GM12872 (cell line): ENCODE results near the gene ITGA4.

Experiments used
- CTCF ChIP-seq: IDR thresholded peaks from 3 replicates; pipeline ENCODE4 v1.5.1; 2011; ENCODE audit warnings: low read depth, mild to moderate bottlenecking, low read length, moderate library complexity; ENCODE audit not compliant: insufficient read depth

ITGA4 gene

GRCh38 chr2:181444654-181445053, 12.5 kb upstream of the ITGA4 start:
- no peak for TF ChIP-seq CTCF

GRCh38 chr2:181446985-181447384, 10.2 kb upstream of the ITGA4 start:
- TF ChIP-seq CTCF = no peak

GRCh38 chr2:181454686-181455450, 2.3 kb upstream of the ITGA4 start:
- TF ChIP-seq CTCF = no peak

- TF ChIP-seq CTCF = no peak
Measured at GRCh38 chr2:181456660-181457120, 496 bp upstream of the ITGA4 start.

GRCh38 chr2:181457741-181458425, 697 bp downstream of the ITGA4 start:
- no peak for TF ChIP-seq CTCF

- no peak for TF ChIP-seq CTCF
Measured at GRCh38 chr2:181458871-181459270, 1.7 kb downstream of the ITGA4 start.

GRCh38 chr2:181459621-181460021, 2.4 kb downstream of the ITGA4 start:
- no peak for TF ChIP-seq CTCF
